Activated gamma-delta T cell treated with Interleukin-2 at 50 U/mL for 16 hours (primary cell): ENCODE results near the gene CLASP1.
"Not testable (repeated sequence)": the region's sequence is repeated elsewhere in the genome, so short reads cannot be mapped to it uniquely, and the experiment has no call there.

Source experiments
- DNase-seq: peaks from one replicate; pipeline ENCODE4 v3.0.0-alpha.2; 2020

The CLASP1 gene

DNA sequence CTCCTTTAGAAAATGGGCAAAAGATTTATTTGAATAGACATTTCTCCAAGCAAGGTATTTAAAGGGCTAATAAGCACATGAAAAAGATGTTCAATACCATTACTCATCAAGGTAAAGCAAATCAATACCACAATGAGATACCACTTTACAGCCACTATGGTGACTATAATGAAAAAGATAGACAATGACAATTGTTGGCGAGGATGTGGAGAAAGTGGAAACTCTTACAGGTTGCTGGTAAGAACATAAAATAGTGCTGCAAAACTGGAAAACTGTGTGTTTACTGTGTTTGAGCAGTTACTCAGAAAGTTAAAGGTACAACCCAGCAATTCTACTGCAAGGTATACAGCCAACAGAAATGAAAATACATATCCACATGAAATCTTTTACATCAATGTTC lies 150.5 kb downstream of the CLASP1 start:
- no peak for DNase-seq

DNA sequence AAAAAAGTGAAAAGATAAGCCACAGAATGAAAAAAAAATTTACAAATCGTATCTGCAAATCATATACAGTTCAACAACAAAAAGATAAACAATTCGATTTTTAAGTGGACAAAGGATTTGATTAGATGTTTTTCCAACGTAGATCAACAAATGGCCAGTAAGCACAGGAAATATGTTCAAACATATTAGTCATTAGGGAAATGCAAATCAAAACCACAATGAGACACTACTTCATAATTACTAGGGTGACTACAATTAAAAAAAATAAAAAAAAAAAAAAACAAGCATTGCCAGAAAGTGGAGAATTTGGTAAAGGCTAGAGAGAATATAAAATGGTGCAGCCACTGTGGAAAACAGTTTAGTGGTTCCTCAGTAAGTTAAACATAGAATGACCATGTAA lies 156.9 kb downstream of the CLASP1 start:
- DNase-seq = no peak

DNA sequence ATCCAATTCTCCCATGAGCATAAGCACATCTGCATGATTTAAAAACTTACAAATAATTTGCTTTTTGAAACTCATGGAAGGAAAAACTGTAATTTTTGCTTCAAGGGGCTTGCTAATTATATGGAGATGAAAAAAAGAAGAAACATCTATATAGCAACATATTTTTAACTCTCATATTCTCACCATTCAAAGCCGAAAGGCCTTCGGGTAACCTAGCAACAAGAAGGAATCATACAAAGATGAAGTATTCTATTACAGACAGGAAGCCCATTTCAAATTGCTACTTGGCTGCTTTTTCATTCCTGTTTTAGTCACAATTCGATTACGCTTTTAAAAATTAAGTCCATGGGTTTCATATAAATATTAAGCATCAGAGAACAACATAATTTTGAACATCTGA lies 157.7 kb downstream of the CLASP1 start:
- DNase-seq = no peak

DNA sequence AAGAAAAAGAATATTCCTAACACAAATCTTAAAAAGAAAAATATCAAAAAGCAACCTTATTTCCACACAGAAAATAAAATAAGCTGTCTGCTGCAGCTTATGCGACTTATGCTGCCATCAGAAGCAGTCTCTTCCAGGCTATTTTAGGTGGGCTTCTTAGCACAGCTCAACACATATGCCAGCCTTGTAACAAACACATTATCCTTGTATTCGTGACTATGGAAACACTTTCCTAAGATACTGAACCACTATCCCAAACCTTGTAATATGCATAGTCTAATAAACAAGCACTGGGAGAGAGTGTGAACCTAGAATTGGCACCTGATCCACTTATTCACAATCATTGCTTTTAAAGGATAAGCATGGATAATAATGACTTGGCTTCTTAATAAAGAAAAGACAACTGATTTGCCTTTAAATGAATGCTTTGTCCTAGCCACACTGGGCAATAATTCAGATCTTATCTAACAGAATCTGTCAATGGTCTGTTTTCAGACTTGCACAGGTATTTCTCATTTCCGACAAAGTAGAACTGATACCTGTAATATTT lies 158.6 kb downstream of the CLASP1 start:
- DNase-seq = no peak

DNA sequence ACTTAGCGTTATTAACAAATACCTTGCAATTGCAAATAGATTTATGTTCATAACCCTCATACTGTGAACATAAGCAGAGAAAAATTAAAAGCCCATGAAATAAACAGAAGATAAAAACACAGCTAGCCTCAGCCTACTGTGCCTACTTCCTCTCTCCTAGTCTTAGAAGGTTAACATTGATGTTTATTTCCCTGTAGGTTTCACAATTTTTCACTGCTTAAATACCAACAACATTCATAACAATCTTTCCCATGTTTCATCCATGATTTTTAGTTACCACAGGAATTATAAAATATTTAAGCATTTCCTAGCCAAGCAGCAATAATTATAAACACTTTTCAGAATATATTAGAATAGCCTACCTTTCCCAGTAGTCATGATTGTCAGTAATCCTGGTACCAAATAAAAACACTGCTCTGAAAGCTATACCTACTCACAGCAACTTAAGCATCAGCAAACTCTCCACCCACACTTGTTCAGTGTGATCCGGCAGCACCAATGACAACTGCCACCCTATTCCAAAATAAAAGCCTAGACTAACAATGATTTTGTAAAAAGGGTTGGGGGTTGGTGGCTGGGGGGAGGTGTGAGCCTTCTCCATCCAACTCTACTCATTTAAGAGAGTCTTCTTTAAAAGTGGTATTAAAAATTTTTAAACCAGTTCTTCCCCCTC lies 159.2 kb downstream of the CLASP1 start:
- DNase-seq = no peak

DNA sequence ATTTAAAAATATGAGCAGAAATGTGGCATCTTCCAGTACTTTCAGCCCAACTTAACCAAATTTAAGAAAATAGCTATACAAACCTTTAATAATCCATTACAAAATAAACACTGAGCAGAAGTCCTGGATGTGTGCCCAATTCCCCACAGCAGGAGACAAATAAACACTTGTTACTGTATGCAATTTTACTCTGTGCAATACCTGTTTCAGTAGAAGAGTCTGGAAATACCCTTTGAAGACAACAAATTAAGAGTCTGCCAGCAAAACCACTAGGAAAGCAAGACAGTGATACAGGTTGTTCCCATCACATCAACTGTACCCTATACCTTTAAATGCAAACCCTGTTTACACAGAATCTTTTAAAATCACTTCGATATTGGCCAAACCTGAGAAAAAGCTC lies 160.0 kb downstream of the CLASP1 start:
- DNase-seq = no peak

DNA sequence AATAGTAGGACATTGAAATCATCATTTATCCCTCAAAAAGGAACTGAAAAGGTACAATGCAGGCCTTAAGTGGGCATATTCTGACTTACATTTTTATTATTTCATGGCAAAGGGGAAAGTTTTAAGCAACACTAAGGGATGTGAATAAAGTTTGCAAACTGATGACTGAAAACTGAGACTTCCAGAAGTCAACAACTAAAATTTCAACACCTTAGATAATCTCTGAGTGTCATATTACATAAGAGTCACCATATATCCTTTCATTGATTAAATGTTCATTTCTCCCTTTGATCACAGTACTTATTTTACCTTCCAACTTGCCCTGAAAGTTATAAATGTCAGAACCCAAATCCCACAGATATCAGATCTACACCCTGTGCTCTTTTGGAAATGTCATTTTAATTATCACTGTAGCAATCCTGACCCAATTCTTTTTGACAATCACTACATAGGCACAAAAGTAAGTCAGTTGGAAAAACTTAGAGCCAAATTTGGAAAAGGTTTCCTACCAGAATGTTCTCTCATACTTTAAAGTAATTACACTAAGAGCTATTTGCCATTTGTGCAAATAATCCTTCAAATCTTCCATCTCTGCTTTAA lies 163.0 kb downstream of the CLASP1 start:
- DNase-seq = no peak

DNA sequence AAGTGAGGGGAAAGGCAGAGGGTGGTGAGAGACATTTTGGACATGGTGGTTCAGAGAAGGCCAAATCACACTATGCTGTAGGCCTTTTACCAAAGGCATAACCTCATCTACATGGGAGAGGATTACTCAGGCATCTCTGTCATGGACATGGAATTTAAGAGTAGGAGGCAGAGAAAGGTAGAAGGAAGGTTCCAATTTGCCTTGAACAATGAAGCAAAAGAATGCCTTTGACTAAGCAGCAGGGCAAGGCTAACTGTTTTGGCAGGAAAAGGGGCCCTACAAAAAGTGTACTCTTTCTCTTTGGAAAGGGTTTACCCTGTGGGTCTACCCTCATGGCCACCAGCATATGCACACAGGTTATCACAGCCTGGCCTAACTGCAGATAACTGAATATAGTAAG lies 164.2 kb downstream of the CLASP1 start:
- no peak for DNase-seq

DNA sequence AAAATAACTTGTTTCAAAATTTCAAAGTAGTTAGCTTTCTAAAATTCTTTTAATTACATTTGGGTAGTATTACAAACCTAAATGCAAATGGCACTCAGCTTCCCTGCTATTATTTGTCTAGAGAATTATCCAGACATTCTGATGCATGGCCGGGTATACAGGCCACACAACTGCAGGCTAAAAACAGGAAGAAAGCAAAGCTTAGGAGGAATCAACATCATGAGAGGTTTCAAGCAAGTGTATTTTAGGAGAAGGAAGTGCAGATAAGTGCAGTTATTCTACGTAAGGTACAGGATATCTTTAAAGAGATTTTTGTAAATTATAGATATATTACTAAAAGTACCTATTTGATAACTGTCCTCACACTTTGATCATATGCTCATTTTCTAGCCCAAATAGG lies 165.4 kb downstream of the CLASP1 start:
- DNase-seq = no peak

DNA sequence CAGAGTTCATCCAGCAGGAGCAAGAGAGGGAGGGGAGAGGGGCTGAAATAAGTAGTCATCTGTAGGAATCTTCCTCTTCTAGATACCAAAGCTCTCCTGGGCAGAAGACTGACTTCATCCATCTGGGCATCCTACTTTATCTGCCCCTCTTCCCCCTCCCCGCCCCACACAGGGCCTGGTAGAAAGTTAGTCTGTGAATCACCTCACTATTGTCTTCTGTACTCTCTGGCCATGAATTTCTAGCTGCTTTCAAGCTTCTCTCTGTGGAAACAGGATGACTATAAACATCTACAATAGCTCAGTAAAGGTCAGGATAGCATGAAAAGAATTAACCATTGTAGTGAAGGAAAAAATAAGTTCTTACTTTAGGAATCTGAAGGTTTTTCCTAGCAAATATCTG lies 166.2 kb downstream of the CLASP1 start:
- no peak for DNase-seq

DNA sequence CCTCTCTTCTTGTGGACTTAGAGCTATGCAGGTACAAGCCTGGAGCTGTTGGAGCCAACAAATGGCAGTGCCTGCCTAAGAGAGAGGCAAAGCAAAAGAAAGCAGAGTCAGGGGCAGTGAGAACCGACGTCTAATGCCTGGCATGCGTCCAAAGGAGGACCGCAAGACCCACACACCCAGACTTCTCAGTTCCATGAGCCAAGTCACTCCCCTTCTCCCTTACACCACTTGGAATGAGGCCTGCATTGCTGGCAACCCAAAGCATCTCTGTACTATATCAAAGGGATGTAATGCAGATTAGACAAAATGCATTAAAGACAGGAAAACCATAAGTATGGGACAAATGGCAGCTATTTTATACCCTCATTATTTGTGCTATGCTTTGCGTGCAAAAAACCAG lies 168.4 kb downstream of the CLASP1 start:
- DNase-seq = no peak

DNA sequence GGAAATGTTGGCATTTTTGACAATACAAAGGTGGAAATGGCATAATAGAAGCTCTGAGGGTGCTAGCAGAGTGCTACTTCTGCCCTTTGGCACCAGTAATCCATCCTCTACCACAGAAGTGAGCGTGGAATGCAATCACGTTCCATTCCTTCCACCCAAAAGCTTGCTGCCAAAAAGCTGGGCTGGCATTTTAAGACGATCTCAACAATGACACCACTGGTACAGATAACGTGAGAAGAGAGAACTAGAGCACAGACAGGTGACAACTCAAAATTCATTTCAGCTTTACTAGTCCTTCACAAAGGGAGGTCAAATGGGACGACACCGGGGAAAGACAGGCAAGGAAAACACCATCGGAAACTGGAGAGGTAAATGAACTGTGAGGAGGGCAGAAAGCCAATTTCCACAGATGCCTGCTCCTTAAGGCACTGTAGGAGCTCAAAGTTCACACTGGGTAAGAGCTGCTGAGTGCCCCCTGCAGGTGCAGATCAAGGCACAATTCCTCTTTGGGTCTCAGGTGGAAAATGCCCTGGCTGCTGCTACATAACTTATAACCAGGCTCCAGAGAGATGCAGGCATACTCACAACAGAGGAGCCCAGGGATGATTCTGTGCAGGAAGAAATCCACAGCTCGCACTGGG lies 169.3 kb downstream of the CLASP1 start:
- DNase-seq = no peak

DNA sequence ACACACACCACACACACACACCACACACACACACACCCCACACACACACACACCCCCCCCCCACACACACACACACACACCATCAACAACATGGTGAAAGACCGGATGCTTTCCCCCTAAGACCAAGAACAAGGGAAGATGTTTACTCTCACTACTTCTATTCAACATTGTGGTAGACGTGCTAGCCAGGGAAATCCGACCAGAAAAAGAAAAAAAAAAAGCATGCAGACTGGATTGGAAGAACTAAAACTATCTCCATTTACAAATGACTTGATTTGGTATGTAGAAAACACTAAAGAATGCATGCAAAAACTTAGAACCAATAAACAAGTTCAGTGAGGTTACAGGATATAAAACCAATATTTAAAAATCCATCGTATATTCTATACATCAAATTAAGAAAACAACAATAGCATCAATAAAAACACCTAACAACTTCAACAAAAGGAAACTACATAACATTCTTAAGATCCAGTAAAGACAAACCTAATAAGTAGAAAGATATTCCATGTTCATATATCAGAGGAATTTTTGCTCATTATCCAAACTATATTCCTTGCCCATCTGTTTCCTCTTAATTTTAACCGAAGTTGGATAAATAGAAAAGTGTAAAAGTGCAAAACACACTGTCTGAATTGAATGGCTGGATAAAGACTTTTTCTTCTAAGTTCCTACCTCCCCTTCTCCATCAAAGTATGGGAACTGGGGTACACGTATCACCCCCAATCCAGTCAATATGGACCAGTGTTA lies 170.1 kb downstream of the CLASP1 start:
- no peak for DNase-seq

DNA sequence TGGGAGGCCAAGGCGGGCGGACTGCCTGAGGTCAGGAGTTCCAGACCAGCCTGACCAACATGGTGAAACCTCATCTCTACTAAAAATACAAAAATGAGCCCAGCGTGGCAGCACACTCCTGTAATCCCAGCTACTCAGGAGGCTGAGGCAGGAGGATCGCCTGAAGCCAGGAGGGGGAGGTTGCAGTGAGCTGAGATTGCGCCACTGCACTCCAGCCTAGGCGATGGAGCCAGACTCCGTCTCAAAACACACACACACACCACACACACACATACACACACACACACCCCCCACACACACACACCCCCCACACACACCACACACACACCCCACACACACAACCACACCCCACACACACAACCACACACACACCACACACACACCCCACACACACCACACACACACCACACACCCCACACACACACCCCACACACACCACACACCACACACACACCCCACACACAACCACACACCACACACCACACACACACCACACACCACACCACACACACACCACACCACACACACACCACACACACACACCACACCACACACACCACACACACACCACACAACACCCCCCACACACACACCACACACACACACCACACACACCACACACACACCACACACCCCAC lies 170.8 kb downstream of the CLASP1 start:
- DNase-seq = not testable (repeated sequence)

DNA sequence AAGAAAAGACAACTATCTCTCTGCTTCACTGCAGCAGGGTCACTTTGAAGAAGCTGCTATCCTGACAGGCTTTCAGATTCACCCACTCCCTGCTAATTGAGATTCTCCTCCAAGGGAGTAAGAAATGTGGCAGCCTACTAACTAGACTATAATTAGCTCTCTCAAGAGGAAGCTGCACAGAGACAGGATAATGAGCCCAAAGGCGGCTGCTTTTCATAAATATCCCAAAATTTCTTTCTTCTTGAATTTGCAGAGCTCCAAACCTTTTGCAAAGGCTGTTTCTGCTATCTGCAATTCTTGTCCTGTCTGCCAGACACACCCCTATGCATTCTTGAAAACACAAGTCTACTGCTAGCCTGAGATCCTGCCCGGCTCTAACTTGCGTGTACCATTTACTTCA lies 172.6 kb downstream of the CLASP1 start:
- DNase-seq = no peak

DNA sequence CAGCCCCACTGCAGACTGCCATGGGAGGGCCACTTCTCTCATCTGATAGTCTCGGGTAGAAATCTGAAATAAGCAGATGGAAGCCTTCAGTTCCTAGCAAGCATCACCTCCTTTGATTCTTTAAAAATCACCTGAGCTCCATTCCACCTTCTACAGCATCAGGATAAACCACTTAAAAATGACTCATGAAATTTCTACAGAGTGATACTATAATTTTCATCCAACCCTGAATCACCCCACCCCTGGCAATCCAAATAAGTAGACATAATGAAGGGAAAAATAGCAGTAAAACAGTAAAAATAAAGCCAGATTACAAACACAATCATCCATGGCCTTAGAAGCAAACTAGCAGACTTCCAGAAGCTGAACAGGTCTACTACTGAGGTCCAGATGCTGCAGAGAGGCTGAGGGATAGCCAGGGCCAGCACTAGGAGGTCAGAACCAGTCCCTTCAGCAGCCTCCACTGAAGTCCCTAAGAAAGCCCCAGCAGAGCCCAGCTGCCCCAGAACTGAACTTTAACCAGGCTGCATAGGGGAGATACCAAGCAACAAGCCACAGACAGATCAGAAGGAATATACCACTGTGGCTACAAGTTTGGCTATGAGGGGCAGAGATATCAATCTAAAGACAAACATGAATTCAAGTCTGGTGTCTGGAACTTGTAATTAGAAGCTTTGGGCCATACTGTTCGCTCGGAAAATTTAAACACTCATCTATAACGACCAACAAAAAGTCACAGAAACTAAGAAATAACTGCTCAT lies 173.3 kb downstream of the CLASP1 start:
- no peak for DNase-seq

DNA sequence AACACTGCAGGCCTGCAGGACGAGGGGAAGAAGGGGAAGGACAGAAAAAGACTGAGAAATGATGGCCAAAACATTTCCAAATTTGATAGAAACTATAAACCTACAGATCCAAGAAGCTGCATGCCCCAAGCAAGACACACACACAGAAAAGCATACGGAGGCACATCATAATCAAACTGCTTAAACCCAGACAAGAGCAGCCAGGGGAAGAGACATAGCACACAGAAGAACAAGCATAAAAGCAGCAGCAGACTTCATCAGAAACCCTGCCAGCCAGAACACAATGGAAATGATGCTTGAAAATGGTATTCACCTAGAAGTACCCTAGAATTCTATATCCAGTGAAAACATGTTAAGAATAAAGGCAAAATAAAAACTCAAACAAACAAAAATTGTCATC lies 175.8 kb downstream of the CLASP1 start:
- no peak for DNase-seq

DNA sequence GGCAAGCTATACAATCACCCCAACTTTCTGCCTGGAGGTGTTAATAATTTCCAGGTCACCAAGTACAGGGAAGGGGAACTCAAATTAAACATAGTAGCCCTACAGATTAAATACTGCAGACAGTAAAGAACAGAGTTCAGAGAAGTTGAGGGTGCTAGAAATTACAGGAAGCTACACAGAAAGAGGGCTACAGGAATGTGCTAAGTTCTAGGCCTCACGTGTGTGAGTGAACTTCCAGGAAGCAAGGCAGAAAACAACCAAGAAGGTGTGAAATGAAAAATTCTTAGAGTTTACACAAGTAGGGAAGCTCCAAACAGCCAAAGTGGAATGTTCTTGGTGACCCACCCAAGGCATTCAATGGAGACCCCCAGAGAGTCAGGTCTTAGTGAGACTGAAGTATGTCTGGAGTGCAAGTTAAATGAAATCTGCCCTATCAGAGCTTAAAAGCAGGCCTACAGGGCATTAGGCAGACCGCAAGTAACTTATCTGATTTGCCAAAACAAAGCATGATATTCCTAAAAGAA lies 176.7 kb downstream of the CLASP1 start:
- DNase-seq = no peak

DNA sequence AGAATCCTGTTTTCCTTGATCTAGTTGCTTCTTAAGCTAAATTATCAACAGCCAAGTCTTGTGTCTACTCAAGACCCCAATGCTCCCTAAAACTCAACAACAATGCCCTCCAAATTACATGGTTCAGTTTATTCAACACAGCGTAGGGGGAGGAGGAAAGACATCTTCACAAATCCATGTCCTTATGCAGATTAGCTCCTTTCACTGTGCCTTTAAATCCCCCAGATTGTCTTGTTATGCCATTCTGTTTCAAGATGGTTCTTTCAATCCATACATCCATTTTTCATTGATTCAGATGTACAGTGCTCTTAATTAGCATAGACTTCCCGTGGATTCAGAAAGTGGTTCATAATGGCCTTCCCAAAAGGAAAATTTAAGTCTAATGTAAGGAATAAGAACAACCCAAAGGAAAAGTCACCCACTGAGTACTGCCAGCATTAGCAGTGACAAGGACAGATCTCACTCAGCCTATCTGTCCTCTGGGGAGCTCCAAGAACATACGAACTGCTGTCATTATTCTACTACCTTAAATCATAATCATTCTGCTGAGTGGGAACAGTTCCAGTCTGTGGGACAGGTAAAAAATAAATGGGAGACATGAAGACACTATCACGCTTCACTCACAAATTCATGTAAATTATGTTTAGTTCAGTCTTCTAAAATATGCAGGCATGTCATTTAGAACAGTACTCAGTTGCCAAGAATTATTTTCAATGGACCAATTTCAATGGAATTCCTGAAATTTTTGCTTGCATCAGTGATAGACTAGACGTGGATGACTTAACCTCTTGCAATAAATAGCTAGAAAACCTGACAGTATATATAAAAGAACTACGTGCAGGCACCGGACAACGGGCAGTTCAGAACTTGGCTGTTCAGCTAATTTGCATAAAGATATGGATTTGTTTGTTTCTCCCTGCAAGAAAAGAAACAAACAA lies 177.5 kb downstream of the CLASP1 start:
- no peak for DNase-seq

DNA sequence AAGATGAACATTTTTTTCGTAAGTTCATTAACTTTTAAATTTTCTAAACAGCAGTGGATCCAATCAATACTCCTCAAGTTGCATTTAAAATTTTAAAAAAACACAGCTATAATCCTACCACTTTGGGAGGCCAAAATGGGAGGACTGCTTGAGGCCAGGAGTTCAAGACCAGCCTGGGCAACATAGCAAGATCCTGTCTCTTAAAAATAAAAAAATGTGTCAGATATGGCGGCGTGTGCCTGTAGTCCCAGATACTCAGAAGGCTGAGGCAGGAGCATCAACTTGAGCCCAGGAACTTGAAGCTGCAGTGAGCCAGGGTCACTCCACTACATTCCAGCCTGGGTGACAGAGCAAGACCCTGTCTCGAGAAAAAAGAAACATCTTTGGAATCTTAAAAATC lies 178.3 kb downstream of the CLASP1 start:
- DNase-seq = no peak

DNA sequence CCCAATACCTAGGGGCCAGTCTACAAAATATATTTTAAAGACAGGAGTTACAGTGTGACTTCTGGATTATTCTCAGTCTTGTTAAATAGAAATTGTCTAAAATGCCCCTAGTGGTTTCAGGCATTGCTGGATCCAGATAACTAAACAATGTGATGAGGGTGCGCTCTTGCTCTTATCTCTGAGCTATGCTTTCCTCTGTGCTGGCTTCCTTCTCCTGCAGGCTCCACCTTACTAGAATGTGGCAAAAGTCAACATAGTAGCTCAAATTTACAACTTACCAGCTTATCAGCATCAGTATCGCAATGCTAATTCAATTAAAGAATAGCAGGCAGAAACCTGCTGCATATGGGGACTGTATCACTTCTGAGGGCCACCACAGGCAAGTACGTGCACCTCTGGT lies 179.9 kb downstream of the CLASP1 start:
- DNase-seq = no peak
